Stomach (tissue), 4 donors: Measurements from ENCODE around the gene TMEM203.

Experiments
- POLR2AphosphoS5 ChIP-seq, 3 donors: sonication (generic); formaldehyde crosslinking; IDR thresholded peaks; one replicate each; pipeline ENCODE4 v1.6.1; 2016; ENCODE audit warnings: antibody characterized with exemption in 3 of 3
- TF ChIP-seq, protein P1 (sequence below), 7 experiments: fragments of 450-650 bp in 4 of 7; fragments of 200-600 bp in 3 of 7; sonication (generic) in 3 of 7; IDR thresholded peaks; one replicate each; pipeline ENCODE4 v1.5.1; 2016 to 2019; ENCODE audit warnings: antibody characterized with exemption in 7 of 7, control low read depth in 2 of 7, mild to moderate bottlenecking in 1 of 7

GRCh38 chr9:137234758-137235423, 29.4 kb upstream of the TMEM203 start:
- TF ChIP-seq, protein P1, sequence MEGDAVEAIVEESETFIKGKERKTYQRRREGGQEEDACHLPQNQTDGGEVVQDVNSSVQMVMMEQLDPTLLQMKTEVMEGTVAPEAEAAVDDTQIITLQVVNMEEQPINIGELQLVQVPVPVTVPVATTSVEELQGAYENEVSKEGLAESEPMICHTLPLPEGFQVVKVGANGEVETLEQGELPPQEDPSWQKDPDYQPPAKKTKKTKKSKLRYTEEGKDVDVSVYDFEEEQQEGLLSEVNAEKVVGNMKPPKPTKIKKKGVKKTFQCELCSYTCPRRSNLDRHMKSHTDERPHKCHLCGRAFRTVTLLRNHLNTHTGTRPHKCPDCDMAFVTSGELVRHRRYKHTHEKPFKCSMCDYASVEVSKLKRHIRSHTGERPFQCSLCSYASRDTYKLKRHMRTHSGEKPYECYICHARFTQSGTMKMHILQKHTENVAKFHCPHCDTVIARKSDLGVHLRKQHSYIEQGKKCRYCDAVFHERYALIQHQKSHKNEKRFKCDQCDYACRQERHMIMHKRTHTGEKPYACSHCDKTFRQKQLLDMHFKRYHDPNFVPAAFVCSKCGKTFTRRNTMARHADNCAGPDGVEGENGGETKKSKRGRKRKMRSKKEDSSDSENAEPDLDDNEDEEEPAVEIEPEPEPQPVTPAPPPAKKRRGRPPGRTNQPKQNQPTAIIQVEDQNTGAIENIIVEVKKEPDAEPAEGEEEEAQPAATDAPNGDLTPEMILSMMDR (IDR thresholded peaks at IDR 0.05) = no peak
- TF ChIP-seq POLR2AphosphoS5 (IDR thresholded peaks at IDR 0.05) = no peak
